ENCODE measurements around the gene ABAT. TPM values are rescaled to one million over a fixed set of nuclear protein-coding genes. Genes with fewer than 3 reads are reported as not detected.

The ABAT gene
- total and polyA plus RNA-seq, 5 donors from 2014 or later: 2.3 to 13.9 (median 3.3) TPM

GRCh38 chr16:8721336-8722024 is 47.1 kb downstream of the ABAT start:
- H3K4me3 Mint-ChIP-seq: peak overlapping the region in 1 of 4 donors; percentile 54
- peaks cover 0 to 5% (median 0%) of the 10 kb centered on the region in 7 donors for H3K9me3 Mint-ChIP-seq
- H3K9me3 ChIP-seq (ENCODE audit: control insufficient read depth in 2 of 2, low read length in 2 of 2): peaks cover 3 to 7% of the 10 kb centered on the region in 2 experiments
- peaks cover 4% of the 10 kb centered on the region for H3K36me3 ChIP-seq (ENCODE audit: control insufficient read depth, insufficient read depth, low read length)
- no peak overlapping the region for H3K27ac ChIP-seq (ENCODE audit: insufficient read depth, low read length, poor library complexity, severe bottlenecking)
- no peaks in the 10 kb centered on the region for H3K27me3 Mint-ChIP-seq
- H3K27me3 ChIP-seq (ENCODE audit: control insufficient read depth, insufficient read depth, low read length): no peaks in the 10 kb centered on the region
- DNase-seq (peak in 1 of 3 donors; percentile 4), ATAC-seq (ENCODE audit: low read depth in 2 of 2) (no peak)
- no peak overlapping the region for H3K4me3 ChIP-seq (ENCODE audit: low read depth, low read length)
- H3K36me3 Mint-ChIP-seq: peaks cover 10% of the 10 kb centered on the region
- H3K4me1 ChIP-seq (ENCODE audit: control insufficient read depth, insufficient read depth, low read length, poor library complexity, severe bottlenecking): no peaks in the 10 kb centered on the region
- peaks cover 0 to 10% (median 5%) of the 10 kb centered on the region in 4 donors for H3K4me1 Mint-ChIP-seq
- peak overlapping the region in 2 of 3 donors; percentile 22 to 47 for H3K27ac Mint-ChIP-seq

- H3K4me1 Mint-ChIP-seq: peaks cover 0 to 10% (median 5%) of the 10 kb centered on the region in 4 donors
- Histone ChIP-seq H3K4me3 (ENCODE audit: low read depth, low read length) (no peak overlapping the region), H3K4me1 (ENCODE audit: control insufficient read depth, insufficient read depth, low read length, poor library complexity, severe bottlenecking) (no peaks in the 10 kb centered on the region), H3K27ac (ENCODE audit: insufficient read depth, low read length, poor library complexity, severe bottlenecking) (no peak overlapping the region), H3K27me3 (ENCODE audit: control insufficient read depth, insufficient read depth, low read length) (no peaks in the 10 kb centered on the region), H3K9me3 (ENCODE audit: control insufficient read depth in 2 of 2, low read length in 2 of 2) (peaks cover 3 to 7% of the 10 kb centered on the region in 2 experiments), H3K36me3 (ENCODE audit: control insufficient read depth, insufficient read depth, low read length) (peaks cover 4% of the 10 kb centered on the region)
- H3K9me3 Mint-ChIP-seq: peaks cover 0 to 3% (median 0%) of the 10 kb centered on the region in 7 donors
- no peak for ATAC-seq (ENCODE audit: low read depth in 2 of 2)
- H3K27ac Mint-ChIP-seq: peak overlapping the region in 1 of 3 donors; percentile 22
- no peaks in the 10 kb centered on the region for H3K27me3 Mint-ChIP-seq
- no peak for DNase-seq
- peaks cover 7% of the 10 kb centered on the region for H3K36me3 Mint-ChIP-seq
- no peak overlapping the region for H3K4me3 Mint-ChIP-seq
Observed at GRCh38 chr16:8722025-8722348, 47.6 kb downstream of the ABAT start.

GRCh38 chr16:8725513-8726178 is 51.2 kb downstream of the ABAT start:
- H3K36me3 Mint-ChIP-seq: peaks cover 3% of the 10 kb centered on the region
- H3K27me3 ChIP-seq (ENCODE audit: control insufficient read depth, insufficient read depth, low read length): no peaks in the 10 kb centered on the region
- no peak overlapping the region for H3K27ac ChIP-seq (ENCODE audit: insufficient read depth, low read length, poor library complexity, severe bottlenecking)
- H3K4me1 ChIP-seq (ENCODE audit: control insufficient read depth, insufficient read depth, low read length, poor library complexity, severe bottlenecking): no peaks in the 10 kb centered on the region
- ATAC-seq (ENCODE audit: low read depth in 2 of 2): no peak
- no peak for DNase-seq
- H3K4me3 ChIP-seq (ENCODE audit: low read depth, low read length): no peak overlapping the region
- H3K9me3 ChIP-seq (ENCODE audit: control insufficient read depth in 2 of 2, low read length in 2 of 2): no peaks in the 10 kb centered on the region
- no peak overlapping the region for H3K4me3 Mint-ChIP-seq
- H3K4me1 Mint-ChIP-seq: peaks cover 0 to 31% (median 17%) of the 10 kb centered on the region in 4 donors
- H3K9me3 Mint-ChIP-seq: no peaks in the 10 kb centered on the region
- H3K27me3 Mint-ChIP-seq: no peaks in the 10 kb centered on the region
- no peaks in the 10 kb centered on the region for H3K36me3 ChIP-seq (ENCODE audit: control insufficient read depth, insufficient read depth, low read length)
- H3K27ac Mint-ChIP-seq: peak overlapping the region in 1 of 3 donors; percentile 39

GRCh38 chr16:8727131-8727806 is 52.9 kb downstream of the ABAT start:
- no peak for ATAC-seq (ENCODE audit: low read depth in 2 of 2)
- H3K4me3 Mint-ChIP-seq: no peak overlapping the region
- H3K27ac Mint-ChIP-seq: peak overlapping the region in 2 of 3 donors; percentile 26 to 35
- no peaks in the 10 kb centered on the region for H3K9me3 Mint-ChIP-seq
- Histone ChIP-seq H3K27ac (ENCODE audit: insufficient read depth, low read length, poor library complexity, severe bottlenecking) (no peak overlapping the region), H3K27me3 (ENCODE audit: control insufficient read depth, insufficient read depth, low read length) (no peaks in the 10 kb centered on the region), H3K4me1 (ENCODE audit: control insufficient read depth, insufficient read depth, low read length, poor library complexity, severe bottlenecking) (no peaks in the 10 kb centered on the region), H3K4me3 (ENCODE audit: low read depth, low read length) (no peak overlapping the region), H3K36me3 (ENCODE audit: control insufficient read depth, insufficient read depth, low read length) (no peaks in the 10 kb centered on the region), H3K9me3 (ENCODE audit: control insufficient read depth in 2 of 2, low read length in 2 of 2) (no peaks in the 10 kb centered on the region)
- no peaks in the 10 kb centered on the region for H3K27me3 Mint-ChIP-seq
- no peak for DNase-seq
- peaks cover 0 to 37% (median 11%) of the 10 kb centered on the region in 4 donors for H3K4me1 Mint-ChIP-seq
- no peaks in the 10 kb centered on the region for H3K36me3 Mint-ChIP-seq

- H3K4me1 Mint-ChIP-seq: peaks cover 0 to 37% (median 11%) of the 10 kb centered on the region in 4 donors
- no peak for DNase-seq
- H3K27me3 Mint-ChIP-seq: no peaks in the 10 kb centered on the region
- Histone ChIP-seq H3K4me3 (ENCODE audit: low read depth, low read length) (no peak overlapping the region), H3K27me3 (ENCODE audit: control insufficient read depth, insufficient read depth, low read length) (no peaks in the 10 kb centered on the region), H3K9me3 (ENCODE audit: control insufficient read depth in 2 of 2, low read length in 2 of 2) (no peaks in the 10 kb centered on the region), H3K27ac (ENCODE audit: insufficient read depth, low read length, poor library complexity, severe bottlenecking) (no peak overlapping the region), H3K36me3 (ENCODE audit: control insufficient read depth, insufficient read depth, low read length) (no peaks in the 10 kb centered on the region), H3K4me1 (ENCODE audit: control insufficient read depth, insufficient read depth, low read length, poor library complexity, severe bottlenecking) (no peaks in the 10 kb centered on the region)
- no peaks in the 10 kb centered on the region for H3K9me3 Mint-ChIP-seq
- H3K4me3 Mint-ChIP-seq: no peak overlapping the region
- ATAC-seq (ENCODE audit: low read depth in 2 of 2): no peak
- H3K36me3 Mint-ChIP-seq: no peaks in the 10 kb centered on the region
- peak overlapping the region; percentile 26 to 49 (median 33) for H3K27ac Mint-ChIP-seq
Observed at GRCh38 chr16:8727857-8728618, 53.6 kb downstream of the ABAT start.

GRCh38 chr16:8729779-8730334 is 55.4 kb downstream of the ABAT start:
- Mint-ChIP-seq H3K4me1 (peaks cover 0 to 37% (median 11%) of the 10 kb centered on the region in 4 donors), H3K4me3 (peak overlapping the region in 2 of 4 donors; percentile 48 to 55), H3K9me3 (peaks cover 0 to 1% (median 0%) of the 10 kb centered on the region in 7 donors), H3K27ac (peak overlapping the region in 2 of 3 donors; percentile 80 to 82), H3K27me3 (no peaks in the 10 kb centered on the region), H3K36me3 (no peaks in the 10 kb centered on the region)
- DNase-seq (peak in 1 of 3 donors; percentile 45), ATAC-seq (ENCODE audit: low read depth in 2 of 2) (peak in 1 of 2 donors; percentile 57)
- Histone ChIP-seq H3K36me3 (ENCODE audit: control insufficient read depth, insufficient read depth, low read length) (no peaks in the 10 kb centered on the region), H3K9me3 (ENCODE audit: control insufficient read depth in 2 of 2, low read length in 2 of 2) (no peaks in the 10 kb centered on the region), H3K4me3 (ENCODE audit: low read depth, low read length) (no peak overlapping the region), H3K27me3 (ENCODE audit: control insufficient read depth, insufficient read depth, low read length) (no peaks in the 10 kb centered on the region), H3K4me1 (ENCODE audit: control insufficient read depth, insufficient read depth, low read length, poor library complexity, severe bottlenecking) (no peaks in the 10 kb centered on the region), H3K27ac (ENCODE audit: insufficient read depth, low read length, poor library complexity, severe bottlenecking) (no peak overlapping the region)

GRCh38 chr16:8730335-8730915 is 56.0 kb downstream of the ABAT start:
- H3K27me3 ChIP-seq (ENCODE audit: control insufficient read depth, insufficient read depth, low read length): no peaks in the 10 kb centered on the region
- ATAC-seq (ENCODE audit: low read depth in 2 of 2): no peak
- no peaks in the 10 kb centered on the region for H3K9me3 ChIP-seq (ENCODE audit: control insufficient read depth in 2 of 2, low read length in 2 of 2)
- Mint-ChIP-seq H3K27ac (peak overlapping the region in 2 of 3 donors; percentile 80 to 82), H3K27me3 (no peaks in the 10 kb centered on the region), H3K36me3 (no peaks in the 10 kb centered on the region), H3K4me1 (peaks cover 0 to 37% (median 10%) of the 10 kb centered on the region in 4 donors), H3K4me3 (peak overlapping the region in 3 of 4 donors; percentile 38 to 56 (median 55)), H3K9me3 (peaks cover 0 to 1% (median 0%) of the 10 kb centered on the region in 7 donors)
- H3K27ac ChIP-seq (ENCODE audit: insufficient read depth, low read length, poor library complexity, severe bottlenecking): no peak overlapping the region
- no peak for DNase-seq
- H3K36me3 ChIP-seq (ENCODE audit: control insufficient read depth, insufficient read depth, low read length): no peaks in the 10 kb centered on the region
- no peak overlapping the region for H3K4me3 ChIP-seq (ENCODE audit: low read depth, low read length)
- no peaks in the 10 kb centered on the region for H3K4me1 ChIP-seq (ENCODE audit: control insufficient read depth, insufficient read depth, low read length, poor library complexity, severe bottlenecking)
